NCI-H226 (cell line): ENCODE measurements around the gene BRCA2.
A peak's percentile ranks its signal among the peaks of the same experiment; 100 is the strongest.

Experiments used
- DNase-seq: peaks from one replicate; pipeline ENCODE4 v3.0.0-alpha.2; 2015

BRCA2 gene

GRCh38 chr13:32315238-32316027 lies at the start of gene BRCA2, which contains the start of gene ZAR1L:
BRCA2 (plus strand) TSS chr13:32315508; CDS start chr13:32316461, 953 bp downstream.
ZAR1L (minus strand) TSS chr13:32315363; CDS start chr13:32311925, 3,438 bp downstream.
- DNase-seq: peak; percentile 56

- no peak for DNase-seq
Measured at GRCh38 chr13:32265726-32266125, 49.6 kb upstream of the BRCA2 start.

GRCh38 chr13:32266130-32266529 lies 49.2 kb upstream of the BRCA2 start:
- no peak for DNase-seq

- DNase-seq: no peak
Measured at GRCh38 chr13:32267836-32268439, 47.4 kb upstream of the BRCA2 start.

GRCh38 chr13:32272021-32272683 lies 43.2 kb upstream of the BRCA2 start:
- no peak for DNase-seq

- no peak for DNase-seq
Measured at GRCh38 chr13:32277839-32278238, 37.5 kb upstream of the BRCA2 start.

GRCh38 chr13:32278426-32278825 lies 36.9 kb upstream of the BRCA2 start:
- no peak for DNase-seq

- no peak for DNase-seq
Measured at GRCh38 chr13:32281096-32281495, 34.2 kb upstream of the BRCA2 start.

- no peak for DNase-seq
Measured at GRCh38 chr13:32282096-32282711, 33.1 kb upstream of the BRCA2 start.

- peak; percentile 12 for DNase-seq
Measured at GRCh38 chr13:32284927-32285632, 30.2 kb upstream of the BRCA2 start.

GRCh38 chr13:32285633-32285965 lies 29.7 kb upstream of the BRCA2 start:
- DNase-seq: no peak

GRCh38 chr13:32297206-32297605 lies 18.1 kb upstream of the BRCA2 start:
- DNase-seq: no peak

- DNase-seq: no peak
Measured at GRCh38 chr13:32298695-32299094, 16.6 kb upstream of the BRCA2 start.

GRCh38 chr13:32299893-32300292 lies 15.4 kb upstream of the BRCA2 start:
- no peak for DNase-seq

GRCh38 chr13:32300406-32300805 lies 14.9 kb upstream of the BRCA2 start:
- DNase-seq: no peak

GRCh38 chr13:32300920-32301319 lies 14.4 kb upstream of the BRCA2 start:
- DNase-seq: no peak

GRCh38 chr13:32302461-32302860 lies 12.8 kb upstream of the BRCA2 start:
- no peak for DNase-seq

- no peak for DNase-seq
Measured at GRCh38 chr13:32305646-32306045, 9.7 kb upstream of the BRCA2 start.

GRCh38 chr13:32309312-32310133 lies 5.8 kb upstream of the BRCA2 start:
- no peak for DNase-seq

GRCh38 chr13:32310134-32310706 lies 5.1 kb upstream of the BRCA2 start:
- DNase-seq: peak; percentile 7

- DNase-seq: no peak
Measured at GRCh38 chr13:32311188-32311897, 4.0 kb upstream of the BRCA2 start.
